Stimulated activated CD8-positive, alpha-beta memory T cell treated with anti-CD3 and anti-CD28 coated beads, Interleukin-15, amount 100 ng/mL, for 24 hours (primary cell): ENCODE results near the gene GNA12.
"Not testable (repeated sequence)": the region's sequence is repeated elsewhere in the genome, so short reads cannot be mapped to it uniquely, and the experiment has no call there.

ENCODE experiments used
- DNase-seq: peaks from one replicate; pipeline ENCODE4 v3.0.0-alpha.2; 2020; ENCODE audit warnings: low read depth

Gene GNA12

DNA sequence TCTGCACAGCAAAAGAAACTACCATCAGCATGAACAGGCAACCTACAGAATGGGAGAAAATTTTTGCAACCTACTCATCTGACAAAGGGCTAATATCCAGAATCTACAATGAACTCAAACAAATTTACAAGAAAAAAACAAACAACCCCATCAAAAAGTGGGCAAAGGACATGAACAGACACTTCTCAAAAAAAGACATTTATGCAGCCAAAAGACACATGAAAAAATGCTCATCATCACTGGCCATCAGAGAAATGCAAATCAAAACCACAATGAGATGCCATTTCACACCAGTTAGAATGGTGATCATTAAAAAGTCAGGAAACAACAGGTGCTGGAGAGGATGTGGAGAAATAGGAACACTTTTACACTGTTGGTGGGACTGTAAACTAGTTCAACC, 95.4 kb downstream of the GNA12 start:
- not testable (repeated sequence) for DNase-seq

DNA sequence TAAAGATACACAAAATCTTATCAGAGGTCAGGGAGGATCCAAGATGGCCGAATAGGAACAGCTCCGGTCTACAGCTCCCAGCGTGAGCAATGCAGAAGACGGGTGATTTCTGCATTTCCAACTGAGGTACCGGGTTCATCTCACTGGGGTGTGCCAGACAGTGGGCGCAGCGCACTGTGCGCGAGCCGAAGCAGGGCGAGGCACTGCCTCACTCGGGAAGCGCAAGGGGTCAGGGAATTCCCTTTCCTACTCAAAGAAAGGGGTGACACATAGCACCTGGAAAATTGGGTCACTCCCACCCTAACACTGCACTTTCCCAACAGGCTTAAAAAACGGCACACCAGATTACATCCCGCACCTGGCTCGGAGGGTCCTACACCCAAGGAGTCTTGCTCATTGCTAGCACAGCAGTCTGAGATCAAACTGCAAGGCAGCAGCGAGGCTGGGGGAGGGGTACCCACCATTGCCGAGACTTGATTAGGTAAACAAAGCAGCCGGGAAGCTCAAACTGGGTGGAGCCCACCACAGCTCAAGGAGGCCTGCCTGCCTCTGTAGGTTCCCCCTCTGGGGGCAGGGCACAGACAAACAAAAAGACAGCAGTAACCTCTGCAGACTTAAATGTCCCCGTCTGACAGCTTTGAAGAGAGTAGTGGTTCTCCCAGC, 100.5 kb downstream of the GNA12 start:
- DNase-seq: not testable (repeated sequence)

- no peak for DNase-seq
Observed at GRCh38 chr7:2738766-2739549, 105.2 kb downstream of the GNA12 start.

- DNase-seq: no peak
Observed at GRCh38 chr7:2737771-2738540, 106.2 kb downstream of the GNA12 start.

- DNase-seq: not testable (repeated sequence)
Observed at GRCh38 chr7:2737005-2737743, 106.9 kb downstream of the GNA12 start.

DNA sequence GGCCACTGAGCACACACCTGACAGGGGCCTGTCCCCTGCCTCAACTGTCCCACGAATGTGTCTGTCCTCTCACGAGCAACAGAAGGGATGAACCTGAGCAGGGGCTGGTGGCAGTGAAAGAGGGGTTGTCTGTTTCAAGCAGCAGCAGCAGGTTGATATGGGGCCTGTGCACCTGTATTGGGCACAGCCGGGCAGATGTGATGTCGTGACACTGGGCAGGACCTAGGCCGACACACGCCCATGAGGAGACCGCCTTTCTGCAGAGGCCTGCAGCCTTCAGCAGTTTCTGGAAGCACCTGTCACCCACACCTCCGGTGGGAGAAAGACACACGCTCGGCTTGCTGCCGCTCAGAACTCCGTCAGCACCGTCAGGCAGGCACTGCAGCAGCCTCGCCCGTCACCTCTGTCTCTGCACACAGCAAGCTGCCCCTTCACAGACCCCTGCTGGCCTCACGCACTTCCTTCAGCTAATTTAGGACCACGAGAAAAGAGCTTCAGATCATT, 107.6 kb downstream of the GNA12 start:
- no peak for DNase-seq

- no peak for DNase-seq
Observed at GRCh38 chr7:2735744-2736143, 108.4 kb downstream of the GNA12 start.

GRCh38 chr7:2734751-2735571, 109.1 kb downstream of the GNA12 start:
- no peak for DNase-seq

- DNase-seq: no peak
Observed at GRCh38 chr7:2734084-2734686, 109.9 kb downstream of the GNA12 start.

DNA sequence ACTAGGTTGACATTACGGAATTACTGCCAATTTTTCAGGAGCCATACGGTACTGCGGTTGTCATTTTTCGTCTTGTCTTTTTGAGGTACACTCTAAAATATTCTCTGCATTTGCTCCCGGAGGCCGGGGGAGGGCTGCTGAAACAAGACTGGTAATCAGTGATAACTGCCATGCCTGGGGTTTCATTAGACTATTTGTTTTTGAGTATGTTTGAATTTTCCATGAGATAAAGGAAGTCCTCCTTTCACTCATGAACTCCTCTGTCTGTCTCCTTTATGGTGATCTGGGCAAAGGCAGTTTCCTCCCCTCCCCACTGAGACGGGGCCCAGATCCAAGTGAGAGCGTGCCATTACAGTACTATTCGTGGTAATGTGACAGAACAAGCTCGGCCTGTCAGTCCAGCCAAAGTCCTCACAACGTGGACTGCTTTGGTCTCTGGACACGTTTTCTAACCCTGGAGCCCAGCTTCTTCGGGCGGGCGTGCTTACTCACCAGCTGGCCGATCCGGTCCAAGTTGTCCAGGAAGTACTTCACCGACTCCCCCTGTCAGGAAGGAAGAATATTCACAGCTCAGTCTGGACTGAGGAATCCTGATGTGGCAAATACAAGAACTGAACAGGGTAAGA, 111.0 kb downstream of the GNA12 start:
- DNase-seq: no peak

- DNase-seq: no peak
Observed at GRCh38 chr7:2732388-2732787, 111.7 kb downstream of the GNA12 start.

- DNase-seq: no peak
Observed at GRCh38 chr7:2730846-2731770, 113.0 kb downstream of the GNA12 start.

GRCh38 chr7:2729893-2730716, 114.0 kb downstream of the GNA12 start:
- DNase-seq: no peak

- no peak for DNase-seq
Observed at GRCh38 chr7:2729031-2729892, 114.8 kb downstream of the GNA12 start.

DNA sequence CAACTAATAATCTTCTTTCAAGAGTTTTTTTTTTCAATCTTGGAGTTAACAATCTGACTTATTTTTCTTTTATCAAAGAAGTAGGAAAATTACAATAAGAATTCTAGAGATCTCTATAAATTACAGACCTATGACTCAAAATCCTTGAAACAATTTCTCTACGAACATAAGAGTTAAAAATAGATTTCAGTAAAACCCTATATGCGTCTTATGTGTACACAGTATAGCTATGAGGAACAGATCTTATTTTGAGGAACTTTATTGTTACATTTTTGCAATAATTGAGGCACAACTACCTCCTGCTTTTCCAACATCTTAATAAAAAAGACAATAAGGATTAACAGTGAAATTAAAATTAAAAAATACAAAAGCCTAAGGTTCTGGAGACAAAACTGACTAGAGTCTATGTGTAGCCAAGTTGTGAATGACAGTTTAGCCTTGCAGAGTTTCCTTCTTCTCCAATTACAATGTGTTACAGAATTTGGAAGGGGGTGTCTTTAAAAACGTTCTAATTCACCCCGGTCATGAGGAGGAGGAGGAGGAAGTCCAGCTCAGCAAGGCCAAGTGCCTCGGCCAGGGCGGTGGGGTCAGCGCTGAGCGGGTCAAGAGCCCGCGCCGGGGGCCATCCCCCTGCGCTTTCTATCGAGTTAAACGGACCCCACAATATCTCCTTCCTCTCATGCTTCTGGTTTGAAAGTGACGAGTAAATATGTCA, 115.6 kb downstream of the GNA12 start:
- no peak for DNase-seq

- DNase-seq: not testable (repeated sequence)
Observed at GRCh38 chr7:2727206-2727605, 116.9 kb downstream of the GNA12 start.
